DND-41 (cell line): ENCODE data around the gene FAM120AOS.

ENCODE experiments used
- ATAC-seq: fragments of 200-7000 bp; cut with Tn5 transposase; 3 replicates; pipeline ENCODE4 v1.9.1; 2021; ENCODE audit warnings: low read depth; ENCODE audit not compliant: insufficient read depth
- DNase-seq: peaks from one replicate; pipeline ENCODE4 v3.0.0-alpha.2; 2020
- H2AFZ ChIP-seq: 2 replicates; pipeline ENCODE4 v1.6.0; 2012; ENCODE audit warnings: low read depth, low read length
- H3K27ac ChIP-seq: 2 replicates; pipeline ENCODE4 v1.5.1; 2012; ENCODE audit warnings: low read length, inconsistent platforms
- H3K27me3 ChIP-seq: fragments of 200-600 bp; sonication (generic); 2 replicates; pipeline ENCODE4 v1.6.0; 2012; ENCODE audit warnings: low read length, mild to moderate bottlenecking, inconsistent platforms; ENCODE audit not compliant: insufficient read depth, poor library complexity
- H3K36me3 ChIP-seq: 2 replicates; pipeline ENCODE4 v1.5.1; 2012; ENCODE audit warnings: low read length, inconsistent platforms; ENCODE audit not compliant: insufficient read depth
- H3K4me1 ChIP-seq: 2 replicates; pipeline ENCODE4 v1.5.1; 2012; ENCODE audit warnings: mild to moderate bottlenecking, low read length; ENCODE audit not compliant: insufficient read depth
- H3K4me2 ChIP-seq: 2 replicates; pipeline ENCODE4 v1.6.0; 2012; ENCODE audit warnings: mild to moderate bottlenecking, moderate library complexity, low read length, inconsistent platforms; ENCODE audit not compliant: insufficient read depth
- H3K4me3 ChIP-seq, 2 experiments: fragments of 200-600 bp in 1 of 2; shearing (Covaris generic) in 1 of 2; 2 replicates each; pipeline ENCODE4 v1.5.1; 2012 to 2016; ENCODE audit warnings: inconsistent platforms in 2 of 2, low read length in 2 of 2, mild to moderate bottlenecking in 2 of 2, low read depth in 1 of 2, moderate library complexity in 1 of 2
- H3K79me2 ChIP-seq: 2 replicates; pipeline ENCODE4 v1.6.0; 2012; ENCODE audit warnings: low read length, inconsistent platforms; ENCODE audit not compliant: insufficient read depth
- H3K9ac ChIP-seq: 2 replicates; pipeline ENCODE4 v1.6.0; 2012; ENCODE audit warnings: low read depth, mild to moderate bottlenecking, inconsistent platforms, low read length, moderate library complexity
- H3K9me3 ChIP-seq: 2 replicates; pipeline ENCODE4 v1.5.1; 2012; ENCODE audit warnings: low read length, moderate library complexity, mild to moderate bottlenecking, inconsistent platforms; ENCODE audit not compliant: insufficient read depth, severe bottlenecking
- H4K20me1 ChIP-seq: 2 replicates; pipeline ENCODE4 v1.6.0; 2012; ENCODE audit warnings: low read length; ENCODE audit not compliant: insufficient read depth
- CTCF ChIP-seq: IDR thresholded peaks from 2 replicates; pipeline ENCODE4 v1.5.1; 2012; ENCODE audit warnings: borderline replicate concordance, low read length, moderate library complexity, mild to moderate bottlenecking; ENCODE audit not compliant: poor library complexity, severe bottlenecking; ENCODE audit errors: extremely low read depth
- EZH2 ChIP-seq: IDR thresholded peaks from 3 replicates; pipeline ENCODE4 v1.6.1; 2012; ENCODE audit warnings: borderline replicate concordance, low read depth, mild to moderate bottlenecking, moderate library complexity, low read length, inconsistent platforms; ENCODE audit not compliant: severe bottlenecking

The FAM120AOS gene

GRCh38 chr9:93461414-93461743, 8.0 kb upstream of the FAM120AOS start:
- Histone ChIP-seq H3K4me2 (peak overlapping the region; percentile 17; the same call in 1 of the 2 replicates), H3K9ac (no peak overlapping the region), H3K36me3 (peaks cover 16% of the 10 kb centered on the region), H2AFZ (no peak overlapping the region), H4K20me1 (peaks cover 29% of the 10 kb centered on the region; the same call in 1 of the 2 replicates), H3K4me1 (peaks cover 99% of the 10 kb centered on the region), H3K9me3 (no peaks in the 10 kb centered on the region), H3K27ac (peak overlapping the region; percentile 66), H3K4me3 (no peak overlapping the region), H3K79me2 (peaks cover 98% of the 10 kb centered on the region), H3K27me3 (no peaks in the 10 kb centered on the region)
- TF ChIP-seq CTCF (no peak), EZH2 (no peak)
- ATAC-seq (no peak), DNase-seq (no peak)

DNA sequence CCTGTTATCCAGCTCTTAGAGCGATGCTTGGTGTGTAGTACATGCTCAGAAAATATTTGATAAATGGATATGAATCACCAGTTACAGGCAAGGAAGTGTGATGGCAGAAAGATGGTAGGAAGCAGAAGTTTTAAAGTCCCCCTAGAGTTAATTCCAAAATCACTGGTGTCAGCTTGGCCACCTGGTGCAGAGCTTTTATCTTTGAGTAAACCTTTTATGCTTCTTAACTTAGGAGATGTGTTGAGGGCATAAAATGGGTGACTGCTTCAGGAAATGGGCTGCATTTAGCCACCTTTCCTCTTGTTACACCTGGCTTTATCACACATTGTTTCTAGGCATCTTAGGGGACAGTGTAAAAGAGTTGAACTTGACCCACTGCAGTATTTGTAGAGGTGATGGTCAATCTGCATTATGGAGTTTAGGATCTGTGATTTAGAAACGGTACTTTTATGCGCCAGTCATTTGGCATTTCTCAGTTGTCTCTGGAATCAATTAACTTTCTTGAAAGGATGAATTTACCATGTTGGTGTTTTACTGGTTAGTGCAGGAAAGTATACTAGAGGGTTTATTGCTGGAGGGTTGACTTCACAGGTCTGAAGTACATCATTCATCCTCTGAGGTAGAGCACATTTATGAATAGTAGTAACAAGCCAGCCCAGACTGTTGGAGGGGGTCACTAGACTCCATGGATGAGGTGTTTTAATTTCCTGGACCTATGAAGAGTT, 7.5 kb upstream of the FAM120AOS start:
- Histone ChIP-seq H3K4me2 (peak overlapping the region; percentile 17; the same call in 1 of the 2 replicates), H3K4me1 (peaks cover 99% of the 10 kb centered on the region), H3K9ac (no peak overlapping the region), H2AFZ (no peak overlapping the region), H3K4me3 (no peak overlapping the region), H3K27ac (peak overlapping the region; percentile 66), H3K36me3 (peaks cover 18% of the 10 kb centered on the region), H3K27me3 (no peaks in the 10 kb centered on the region), H3K79me2 (peaks cover 98% of the 10 kb centered on the region), H4K20me1 (peaks cover 30% of the 10 kb centered on the region; the same call in 1 of the 2 replicates), H3K9me3 (no peaks in the 10 kb centered on the region)
- no peak for TF ChIP-seq CTCF
- TF ChIP-seq EZH2: no peak
- peak; percentile 25; the same call in 1 of the 3 replicates for ATAC-seq
- peak; percentile 21 for DNase-seq

DNA sequence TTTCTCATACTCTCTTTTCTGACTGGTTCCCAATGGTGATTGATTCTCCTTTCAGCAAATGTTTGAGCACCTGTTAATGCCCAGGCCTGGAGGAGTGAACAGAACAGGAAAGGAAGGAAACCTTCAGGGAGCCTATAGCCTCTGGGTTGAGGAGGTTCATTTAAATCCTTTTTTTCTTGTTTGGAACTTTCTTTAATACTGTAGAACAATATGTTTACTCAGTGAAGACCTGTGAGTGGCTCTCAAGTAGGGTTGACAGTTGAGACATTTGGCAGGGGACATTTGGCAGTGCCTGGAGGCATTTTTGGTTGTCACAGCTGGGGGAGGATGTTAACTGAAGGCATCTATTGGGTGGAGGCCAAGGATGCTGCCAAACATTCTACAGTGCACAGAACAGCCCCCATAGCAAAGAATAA, 6.1 kb upstream of the FAM120AOS start:
- H3K9me3 ChIP-seq: no peaks in the 10 kb centered on the region
- peak overlapping the region; percentile 61 for H3K27ac ChIP-seq
- H3K4me1 ChIP-seq: peaks cover 99% of the 10 kb centered on the region
- no peak overlapping the region for H3K4me3 ChIP-seq
- ATAC-seq (0 out of 3 replicates have a peak, but pooled peaks have one; percentile 14), DNase-seq (peak; percentile 26)
- H3K36me3 ChIP-seq: peaks cover 25% of the 10 kb centered on the region
- no peaks in the 10 kb centered on the region for H3K27me3 ChIP-seq
- H2AFZ ChIP-seq: no peak overlapping the region
- TF ChIP-seq EZH2: no peak
- H3K4me2 ChIP-seq: peak overlapping the region; percentile 26; the same call in 1 of the 2 replicates
- H3K79me2 ChIP-seq: peaks cover 98% of the 10 kb centered on the region
- H4K20me1 ChIP-seq: peaks cover 32% of the 10 kb centered on the region; the same call in 1 of the 2 replicates
- H3K9ac ChIP-seq: no peak overlapping the region

GRCh38 chr9:93458712-93459111, 5.3 kb upstream of the FAM120AOS start:
- peaks cover 99% of the 10 kb centered on the region for H3K4me1 ChIP-seq
- H3K9ac ChIP-seq: no peak overlapping the region
- TF ChIP-seq EZH2: no peak
- TF ChIP-seq CTCF: no peak
- ATAC-seq: no peak
- H3K4me3 ChIP-seq: no peak overlapping the region
- H3K4me2 ChIP-seq: peak overlapping the region; percentile 36; the same call in 1 of the 2 replicates
- no peak for DNase-seq
- no peaks in the 10 kb centered on the region for H3K9me3 ChIP-seq
- H4K20me1 ChIP-seq: peaks cover 37% of the 10 kb centered on the region; the same call in 1 of the 2 replicates
- no peaks in the 10 kb centered on the region for H3K27me3 ChIP-seq
- peaks cover 98% of the 10 kb centered on the region for H3K79me2 ChIP-seq
- peaks cover 32% of the 10 kb centered on the region for H3K36me3 ChIP-seq
- H2AFZ ChIP-seq: no peak overlapping the region
- peak overlapping the region; percentile 61 for H3K27ac ChIP-seq
